Right hindlimb (tissue), 1 donor: ENCODE data around the gene MT2A.
"Not testable (repeated sequence)": the region's sequence is repeated elsewhere in the genome, so short reads cannot be mapped to it uniquely, and the experiment has no call there.

Experiments used
- DNase-seq: peaks from one replicate; pipeline ENCODE4 v3.0.0-alpha.2; 2018

MT2A gene

GRCh38 chr16:56608043-56608875 lies at the start of gene MT2A:
Gene MT2A, plus strand, starts transcription at chr16:56608584. Its CDS starts 72 bp downstream, at chr16:56608656.
- DNase-seq, result peak; percentile 93

DNA sequence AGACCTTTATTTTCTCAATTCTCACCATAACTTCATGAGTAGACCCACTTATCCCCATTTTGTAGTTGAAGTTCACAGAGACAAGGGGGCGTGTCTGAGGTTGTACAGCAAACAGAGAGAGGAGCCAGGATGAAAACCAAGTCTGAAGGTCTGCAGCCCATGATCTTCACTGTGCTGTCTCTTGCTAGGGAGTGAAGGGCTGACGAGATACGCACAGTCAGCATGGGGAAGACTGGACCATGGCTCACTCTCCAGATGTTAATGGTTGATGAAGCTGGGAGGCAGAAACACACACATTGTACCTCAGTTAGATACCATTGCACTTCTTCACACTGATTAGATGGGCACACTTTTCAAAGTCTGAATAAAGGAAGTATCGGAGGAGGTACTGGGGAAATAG lies 49.3 kb upstream of the MT2A start:
- no peak for DNase-seq

DNA sequence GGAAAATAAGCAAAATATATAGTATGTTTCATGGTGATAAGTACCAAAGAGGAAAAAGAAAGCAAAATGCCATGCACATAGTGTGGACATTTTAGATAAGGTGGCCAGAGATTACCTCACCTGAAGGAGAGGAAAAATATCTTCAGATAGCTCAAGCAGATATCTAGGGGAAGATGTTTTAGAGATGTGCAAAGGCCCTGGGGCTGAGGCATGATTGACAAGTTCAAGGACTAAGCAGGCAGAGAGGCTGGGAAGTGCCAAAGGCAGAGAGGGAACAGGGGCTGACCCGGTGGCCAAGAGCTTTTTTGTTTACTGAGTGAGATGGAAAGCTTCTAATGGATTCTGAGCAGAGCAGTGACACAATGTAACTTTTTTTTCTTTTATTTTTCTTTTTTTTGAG lies 47.9 kb upstream of the MT2A start:
- DNase-seq, result no peak

- DNase-seq, result no peak
Measured at GRCh38 chr16:56561126-56561525, 47.3 kb upstream of the MT2A start.

DNA sequence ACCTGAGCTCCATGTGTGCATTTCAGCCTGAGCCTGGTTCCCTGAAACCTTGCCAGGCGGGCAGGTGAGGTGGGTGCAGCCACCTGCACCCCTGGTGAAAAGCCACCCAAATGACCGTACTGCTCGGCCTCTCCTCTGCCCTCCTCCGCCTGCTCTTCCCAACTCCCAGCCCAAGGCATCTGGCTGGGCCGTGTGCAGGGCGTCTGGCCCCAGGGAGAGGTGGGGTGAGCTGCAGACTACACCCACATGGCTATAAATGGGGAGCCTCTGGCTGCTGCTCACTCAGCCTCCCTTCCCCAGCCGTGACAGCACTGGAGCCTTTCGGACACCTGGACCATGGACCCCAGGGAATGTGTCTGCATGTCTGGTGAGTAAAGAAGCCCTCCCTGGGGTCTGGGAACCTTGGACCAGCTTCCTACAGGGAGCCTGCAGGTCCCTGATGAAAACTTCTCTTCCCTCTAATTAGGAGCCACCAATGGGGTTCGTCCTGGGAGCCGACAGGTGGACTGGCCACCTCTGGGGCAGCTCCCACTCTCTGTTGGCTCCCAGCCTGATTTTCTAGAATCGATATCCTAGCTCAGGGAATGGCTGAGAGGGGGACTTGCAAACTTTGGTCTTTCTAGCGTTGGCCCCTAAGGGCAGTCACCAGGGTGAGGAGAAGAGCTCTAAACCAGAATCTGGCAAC lies 43.4 kb upstream of the MT2A start, which contains the start of gene MT4:
Gene MT4, plus strand, starts transcription at position 281 of the 685 bp plus-strand sequence. Its CDS starts 56 bp downstream, at position 337.
- no peak for DNase-seq

DNA sequence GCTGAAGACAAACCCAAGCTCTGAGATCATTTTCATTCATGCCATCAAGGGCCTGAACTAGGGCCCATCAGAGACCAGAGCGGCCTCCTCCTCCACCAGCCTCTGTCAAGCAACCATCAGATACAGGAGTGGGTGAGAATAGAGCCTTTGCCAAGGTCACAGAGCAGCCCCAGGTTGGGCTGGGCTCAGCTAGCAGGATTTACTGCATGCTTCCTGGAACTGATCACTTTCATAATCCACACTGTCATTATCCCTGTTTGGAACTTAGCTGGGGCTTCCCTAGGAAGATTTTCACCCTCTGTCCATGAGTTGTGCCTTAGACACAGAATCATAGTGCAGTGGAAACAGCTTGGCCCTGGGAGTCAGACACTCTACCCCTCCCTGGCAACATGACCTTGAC lies 38.4 kb upstream of the MT2A start:
- DNase-seq, result no peak

DNA sequence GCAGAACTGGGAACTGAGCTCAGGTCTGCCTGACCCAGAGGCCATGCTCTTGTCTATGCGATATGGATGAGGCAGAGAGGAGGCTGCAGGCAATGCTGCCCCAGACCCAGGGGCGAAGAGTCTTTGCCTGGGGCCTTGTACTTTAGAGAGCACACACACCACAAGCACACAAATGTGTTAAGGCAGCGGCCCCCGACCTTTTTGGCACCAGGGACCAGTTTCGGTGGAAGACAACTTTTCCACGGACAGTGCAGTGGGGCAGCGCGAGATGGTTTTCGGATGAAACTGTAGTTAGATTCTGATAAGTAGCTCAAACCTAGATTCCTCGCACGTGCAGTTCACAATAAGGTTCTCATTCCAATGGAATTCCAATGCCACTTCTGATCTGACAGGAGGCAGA lies 36.9 kb upstream of the MT2A start:
- DNase-seq, result no peak

- DNase-seq, result no peak
Measured at GRCh38 chr16:56574625-56575024, 33.8 kb upstream of the MT2A start.

- no peak for DNase-seq
Measured at GRCh38 chr16:56576585-56577299, 31.6 kb upstream of the MT2A start.

GRCh38 chr16:56577300-56577625 lies 31.1 kb upstream of the MT2A start:
- DNase-seq, result no peak

DNA sequence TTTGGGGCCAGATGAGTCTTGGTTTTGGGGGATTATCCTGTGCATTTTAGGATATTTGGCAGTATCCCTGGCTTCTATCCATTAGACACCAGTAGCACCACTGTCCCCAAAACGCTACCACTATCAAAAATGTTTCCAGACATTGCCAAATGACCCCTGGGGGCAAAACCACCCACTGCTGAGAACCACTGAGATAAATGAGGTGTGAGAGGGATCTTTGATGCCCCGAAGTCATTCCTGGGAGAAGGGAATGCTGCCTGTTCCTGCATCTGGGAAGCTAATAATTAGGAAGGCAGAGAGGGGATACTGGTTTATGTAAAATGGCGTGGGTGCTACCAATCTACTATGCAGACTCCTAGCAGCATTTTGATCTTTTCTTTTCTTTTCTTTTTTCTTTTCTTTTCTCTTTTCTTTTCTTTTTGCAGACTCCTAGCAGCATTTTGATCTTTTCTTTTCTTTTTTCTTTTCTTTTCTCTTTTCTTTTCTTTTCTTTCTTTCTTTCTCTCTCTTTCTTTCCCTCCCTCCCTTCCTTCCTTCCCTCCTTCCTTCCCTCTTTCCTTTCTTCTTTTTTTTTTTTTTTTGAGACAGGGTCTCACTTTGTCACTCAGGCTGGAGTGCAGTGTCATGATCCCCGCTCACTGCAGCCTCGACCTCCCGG lies 27.9 kb upstream of the MT2A start:
- no peak for DNase-seq

GRCh38 chr16:56582911-56583310 lies 25.5 kb upstream of the MT2A start:
- DNase-seq, result not testable (repeated sequence)

- DNase-seq, result no peak
Measured at GRCh38 chr16:56583351-56584168, 24.8 kb upstream of the MT2A start.

DNA sequence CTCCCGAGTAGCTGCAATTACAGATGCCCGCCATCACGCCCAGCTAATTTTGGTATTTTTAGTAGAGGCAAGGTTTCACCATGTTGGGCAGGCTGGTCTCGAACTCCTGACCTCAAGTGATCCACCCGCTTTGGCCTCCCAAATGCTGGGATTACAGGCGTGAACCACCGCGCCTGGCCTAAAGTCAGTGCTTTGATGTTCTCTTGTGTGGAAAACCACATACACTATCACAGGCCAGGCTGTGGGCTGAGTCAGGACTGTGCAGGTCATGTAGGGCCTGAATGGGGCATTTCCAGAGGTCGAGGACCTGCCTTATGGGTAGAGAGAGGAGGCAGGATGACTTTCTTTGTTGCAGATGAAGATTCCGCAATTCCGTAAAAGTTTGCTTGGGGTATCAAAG lies 24.1 kb upstream of the MT2A start:
- no peak for DNase-seq

GRCh38 chr16:56588781-56589140 lies 19.6 kb upstream of the MT2A start:
- DNase-seq, result no peak

- DNase-seq, result peak; percentile 42
Measured at GRCh38 chr16:56589141-56590039, 19.0 kb upstream of the MT2A start, which contains the start of gene MT3. Gene MT3, plus strand, starts transcription at chr16:56589528. Its CDS starts 63 bp downstream, at chr16:56589591.

- no peak for DNase-seq
Measured at GRCh38 chr16:56591377-56592060, 16.9 kb upstream of the MT2A start.

GRCh38 chr16:56593573-56594291 lies 14.7 kb upstream of the MT2A start:
- DNase-seq, result no peak

GRCh38 chr16:56594292-56594619 lies 14.1 kb upstream of the MT2A start:
- DNase-seq, result no peak
